CD14-positive monocyte (primary cell): Measurements from ENCODE around the gene EEF1AKMT2. TPM values are rescaled to one million over a fixed set of nuclear protein-coding genes. Genes with fewer than 3 reads are reported as not detected.

Source experiments
- DNase-seq, 3 donors: peaks; one replicate each; pipeline ENCODE4 v3.0.0-alpha.2; 2011 to 2022
- H2AFZ ChIP-seq: 2 replicates; pipeline ENCODE4 v1.6.0; 2012; ENCODE audit warnings: mild to moderate bottlenecking, low read depth, low read length, inconsistent platforms; ENCODE audit not compliant: insufficient read depth, poor library complexity, severe bottlenecking
- H3K27ac ChIP-seq, 2 donors: 1 replicate in 1 of 2; 2 replicates in 1 of 2; pipeline ENCODE4 v1.5.1; 2012 to 2013; ENCODE audit warnings: low read length in 2 of 2, control low read depth in 1 of 2, inconsistent platforms in 1 of 2, low read depth in 1 of 2, mild to moderate bottlenecking in 1 of 2
- H3K27me3 ChIP-seq, 2 donors: one replicate each; pipeline versions ENCODE4 v1.6.0 to v1.6.1; 2011 to 2013; ENCODE audit warnings: low read length in 2 of 2; ENCODE audit not compliant: control insufficient read depth in 2 of 2, insufficient read depth in 2 of 2
- H3K36me3 ChIP-seq, 2 donors: replicated peaks in 1 of 2; 1 replicate in 1 of 2; 2 replicates in 1 of 2; pipeline versions ENCODE4 v1.5.1 to v1.6.1; 2012 to 2013; ENCODE audit warnings: low read length in 2 of 2, control low read depth in 1 of 2, inconsistent platforms in 1 of 2, mild to moderate bottlenecking in 1 of 2; ENCODE audit not compliant: insufficient read depth in 2 of 2, control insufficient read depth in 1 of 2
- H3K4me1 ChIP-seq, 2 donors: 1 replicate in 1 of 2; 2 replicates in 1 of 2; pipeline versions ENCODE4 v1.5.1 to v1.6.1; 2012 to 2013; ENCODE audit warnings: low read length in 2 of 2, control low read depth in 1 of 2, inconsistent platforms in 1 of 2, mild to moderate bottlenecking in 1 of 2, moderate library complexity in 1 of 2; ENCODE audit not compliant: insufficient read depth in 2 of 2, control insufficient read depth in 1 of 2
- H3K4me2 ChIP-seq: replicated peaks from 2 replicates; pipeline ENCODE3; 2012; ENCODE audit warnings: low read length, moderate library complexity, mild to moderate bottlenecking; ENCODE audit not compliant: poor library complexity, severe bottlenecking; ENCODE audit errors: extremely low read depth
- H3K4me3 ChIP-seq, 3 experiments: fragments of 200-600 bp in 1 of 3; sonication (generic) in 1 of 3; replicated peaks in 1 of 3; 1 replicate in 2 of 3; 2 replicates in 1 of 3; pipeline ENCODE4 v1.5.1; 2011 to 2013; ENCODE audit warnings: low read length in 3 of 3, mild to moderate bottlenecking in 3 of 3, control low read depth in 2 of 3, low read depth in 2 of 3, inconsistent platforms in 1 of 3, moderate library complexity in 1 of 3
- H3K79me2 ChIP-seq: 2 replicates; pipeline ENCODE4 v1.6.0; 2012; ENCODE audit warnings: mild to moderate bottlenecking, control low read depth, inconsistent platforms, low read length, moderate library complexity; ENCODE audit not compliant: insufficient read depth
- H3K9ac ChIP-seq: 2 replicates; pipeline ENCODE4 v1.6.0; 2017; ENCODE audit warnings: low read length, mild to moderate bottlenecking; ENCODE audit not compliant: insufficient read depth, poor library complexity, severe bottlenecking
- H3K9me3 ChIP-seq, 2 donors: replicated peaks in 1 of 2; 1 replicate in 1 of 2; 2 replicates in 1 of 2; pipeline versions ENCODE4 v1.5.1 to v1.6.1; 2012 to 2013; ENCODE audit warnings: low read length in 2 of 2, control low read depth in 1 of 2; ENCODE audit not compliant: control insufficient read depth in 1 of 2, insufficient read depth in 1 of 2
- H4K20me1 ChIP-seq: 2 replicates; pipeline ENCODE4 v1.6.0; 2012; ENCODE audit warnings: mild to moderate bottlenecking, low read length, control low read depth, moderate library complexity; ENCODE audit not compliant: insufficient read depth
- H3K27ac Mint-ChIP-seq, 7 donors: one replicate each; pipeline ENCODE4 v1.8.0; 2020; ENCODE audit warnings: mild to moderate bottlenecking in 7 of 7, mixed read lengths in 7 of 7, moderate library complexity in 6 of 7, inconsistent platforms in 2 of 7
- H3K27me3 Mint-ChIP-seq, 3 donors: one replicate each; pipeline ENCODE4 v1.8.0; 2021 to 2022; ENCODE audit warnings: low read depth in 3 of 3, mild to moderate bottlenecking in 3 of 3, mixed read lengths in 3 of 3, moderate library complexity in 3 of 3, inconsistent platforms in 1 of 3
- H3K36me3 Mint-ChIP-seq, 2 donors: one replicate each; pipeline ENCODE4 v1.8.0; 2020; ENCODE audit warnings: mixed read lengths in 2 of 2, inconsistent platforms in 1 of 2, mild to moderate bottlenecking in 1 of 2
- H3K4me1 Mint-ChIP-seq: one replicate; pipeline ENCODE4 v1.8.0; 2020; ENCODE audit warnings: mild to moderate bottlenecking, mixed read lengths
- H3K4me3 Mint-ChIP-seq, 2 donors: one replicate each; pipeline ENCODE4 v1.8.0; 2020; ENCODE audit warnings: mild to moderate bottlenecking in 2 of 2, mixed read lengths in 2 of 2, moderate library complexity in 1 of 2
- H3K9me3 Mint-ChIP-seq, 7 donors: one replicate each; pipeline ENCODE4 v1.8.0; 2020 to 2022; ENCODE audit warnings: mixed read lengths in 7 of 7, mild to moderate bottlenecking in 6 of 7, moderate library complexity in 6 of 7, inconsistent platforms in 2 of 7
- CTCF ChIP-seq: fragments of 200-600 bp; IDR thresholded peaks from one replicate; pipeline ENCODE4 v1.8.0; 2022; ENCODE audit warnings: antibody characterized with exemption, mild to moderate bottlenecking
- WGBS: methylation state at CpG from one replicate; pipeline ENCODE4 v1.1.5; 2013; ENCODE audit warnings: missing lambda C conversion rate; ENCODE audit not compliant: insufficient coverage; 5-methylcytosine and 5-hydroxymethylcytosine counted together
- intact Hi-C, 2 donors: fragments of 100-400 bp; cut with micrococcal nuclease; formaldehyde crosslinking; loops; one replicate each; pipeline versions ENCODE4 v1.15.0 to v1.15.1; 2023
- polyA plus RNA-seq, 3 donors: library from polyadenylated mRNA; depleted of rRNA in 1 of 3; unstranded in 2 of 3; stranded (reverse) in 1 of 3; fragments of 300-500 nt in 2 of 3; fragments of >200 nt in 1 of 3; fragmentation: Illumina TruSeq in 2 of 3; gene quantifications; 1 replicate in 2 of 3; 2 replicates in 1 of 3; pipeline ENCODE4 v1.2.3, GENCODE V29; 2012 to 2021

The EEF1AKMT2 gene
- polyA plus RNA-seq, 3 donors, result 7.6 to 13.6 (median 8.2) TPM

- H3K9ac ChIP-seq, result no peak overlapping the region
- H2AFZ ChIP-seq, result no peak overlapping the region
- peak overlapping the region; percentile 83 to 97 for H3K27ac ChIP-seq
- Mint-ChIP-seq H3K4me1 (peaks cover 75% of the 10 kb centered on the region), H3K27ac (peak overlapping the region; percentile 59 to 98 (median 93)), H3K4me3 (no peak overlapping the region), H3K36me3 (peaks cover 38% of the 10 kb centered on the region in 2 donors), H3K27me3 (no peaks in the 10 kb centered on the region), H3K9me3 (no peaks in the 10 kb centered on the region)
- H3K4me2 ChIP-seq, result no peak overlapping the region
- H3K36me3 ChIP-seq, result peaks cover 0 to 24% of the 10 kb centered on the region in 2 donors
- no peaks in the 10 kb centered on the region for H3K9me3 ChIP-seq
- peaks cover 89% of the 10 kb centered on the region for H3K79me2 ChIP-seq
- H4K20me1 ChIP-seq, result peaks cover 82% of the 10 kb centered on the region
- no peaks in the 10 kb centered on the region for H3K27me3 ChIP-seq
- intact Hi-C loops, result no loop called here
- TF ChIP-seq CTCF, result no peak
- WGBS, result 94% methylated on average over 15 of the region's 20 CpGs
- H3K4me1 ChIP-seq, result peaks cover 76 to 80% of the 10 kb centered on the region in 2 donors
- H3K4me3 ChIP-seq, result no peak overlapping the region
- no peak for DNase-seq
These were observed 67.2 kb downstream of the EEF1AKMT2 start for GRCh38 chr10:124724279-124725027.

DNA sequence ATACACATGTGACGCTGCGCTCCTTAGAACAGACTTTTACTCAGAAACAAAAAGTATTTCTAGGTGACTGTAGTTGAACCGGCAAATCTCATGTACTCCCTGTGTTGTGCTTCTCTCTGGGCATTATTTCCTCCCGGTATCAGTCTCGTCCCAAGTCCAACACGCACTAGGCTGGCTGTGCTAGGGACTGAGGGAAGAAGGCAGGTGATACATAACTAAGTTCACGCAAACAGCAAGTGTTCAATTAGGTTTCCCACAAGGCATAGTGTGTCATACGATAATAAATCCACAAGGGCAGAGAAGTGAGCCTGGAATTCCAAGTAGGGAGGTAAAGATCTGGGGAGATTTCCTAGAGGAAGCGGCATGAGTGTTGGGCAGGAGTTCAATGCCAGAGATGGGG, 67.9 kb downstream of the EEF1AKMT2 start:
- Histone ChIP-seq H3K27ac (peak overlapping the region; percentile 83 to 97), H3K79me2 (peaks cover 83% of the 10 kb centered on the region), H3K4me2 (peak overlapping the region; percentile 58), H3K9ac (peak overlapping the region; percentile 9), H3K27me3 (no peaks in the 10 kb centered on the region), H4K20me1 (peaks cover 81% of the 10 kb centered on the region), H3K9me3 (no peaks in the 10 kb centered on the region), H3K4me1 (peaks cover 76 to 80% of the 10 kb centered on the region in 2 donors), H3K36me3 (peaks cover 0 to 24% of the 10 kb centered on the region in 2 donors), H3K4me3 (no peak overlapping the region), H2AFZ (no peak overlapping the region)
- intact Hi-C loops, result loop anchor here in 1 of 2 donors (2.0 kb wide), 2 partner anchors 17 to 83 kb away; no protein-coding TSS in a partner anchor
- 93% methylated on average over 9 of the region's 9 CpGs for WGBS
- H3K4me1 Mint-ChIP-seq, result peaks cover 75% of the 10 kb centered on the region
- no peak overlapping the region for H3K4me3 Mint-ChIP-seq
- H3K27me3 Mint-ChIP-seq, result no peaks in the 10 kb centered on the region
- no peaks in the 10 kb centered on the region for H3K9me3 Mint-ChIP-seq
- no peak for TF ChIP-seq CTCF
- H3K27ac Mint-ChIP-seq, result peak overlapping the region; percentile 91 to 98 (median 94)
- peaks cover 38% of the 10 kb centered on the region in 2 donors for H3K36me3 Mint-ChIP-seq
- no peak for DNase-seq
